GM12865 (cell line): ENCODE measurements around the gene EFR3B.

Experiments used
- DNase-seq: peaks from one replicate; pipeline ENCODE4 v3.0.0; 2010; ENCODE audit warnings: low read depth
- H3K4me3 ChIP-seq: 2 replicates; pipeline ENCODE4 v1.5.1; 2011; ENCODE audit warnings: mild to moderate bottlenecking, low read depth, low read length, control low read depth
- CTCF ChIP-seq: IDR thresholded peaks from 2 replicates; pipeline ENCODE4 v1.5.1; 2011; ENCODE audit warnings: low read length, control low read depth, low read depth, inconsistent platforms; ENCODE audit not compliant: insufficient read depth; ENCODE audit errors: missing control alignments

EFR3B gene

GRCh38 chr2:25055376-25055920, 13.6 kb downstream of the EFR3B start:
- DNase-seq: no peak
- no peak for TF ChIP-seq CTCF
- H3K4me3 ChIP-seq: no peak overlapping the region

- H3K4me3 ChIP-seq: no peak overlapping the region
- TF ChIP-seq CTCF: no peak
- no peak for DNase-seq
Measured at GRCh38 chr2:25056098-25056821, 14.4 kb downstream of the EFR3B start.

- no peak for TF ChIP-seq CTCF
- no peak overlapping the region for H3K4me3 ChIP-seq
- DNase-seq: no peak
Measured at GRCh38 chr2:25062511-25062917, 20.6 kb downstream of the EFR3B start.

- peak overlapping the region; percentile 33 for H3K4me3 ChIP-seq
- no peak for TF ChIP-seq CTCF
- peak; percentile 67 for DNase-seq
Measured at GRCh38 chr2:25063876-25064660, 22.2 kb downstream of the EFR3B start.

GRCh38 chr2:25065768-25066167, 23.9 kb downstream of the EFR3B start:
- DNase-seq: no peak

GRCh38 chr2:25066455-25066854, 24.6 kb downstream of the EFR3B start:
- no peak overlapping the region for H3K4me3 ChIP-seq
- DNase-seq: no peak
- no peak for TF ChIP-seq CTCF

More at GRCh38 chr2:25065768-25066167, 23.9 kb downstream of the EFR3B start:
- no peak for TF ChIP-seq CTCF
- no peak overlapping the region for H3K4me3 ChIP-seq

- DNase-seq: no peak
- no peak overlapping the region for H3K4me3 ChIP-seq
- no peak for TF ChIP-seq CTCF
Measured at GRCh38 chr2:25068217-25068616, 26.3 kb downstream of the EFR3B start.
